ENCODE results near the gene ARFGAP1. TPM values are rescaled to one million over a fixed set of nuclear protein-coding genes. Genes with fewer than 3 reads are reported as not detected.

Gene ARFGAP1
- total and polyA plus RNA-seq, 2 of the 8 experiments (the other 6 are each of a cell fraction or from before 2014, with no cell fraction given) = 93.7 to 100 TPM

DNA sequence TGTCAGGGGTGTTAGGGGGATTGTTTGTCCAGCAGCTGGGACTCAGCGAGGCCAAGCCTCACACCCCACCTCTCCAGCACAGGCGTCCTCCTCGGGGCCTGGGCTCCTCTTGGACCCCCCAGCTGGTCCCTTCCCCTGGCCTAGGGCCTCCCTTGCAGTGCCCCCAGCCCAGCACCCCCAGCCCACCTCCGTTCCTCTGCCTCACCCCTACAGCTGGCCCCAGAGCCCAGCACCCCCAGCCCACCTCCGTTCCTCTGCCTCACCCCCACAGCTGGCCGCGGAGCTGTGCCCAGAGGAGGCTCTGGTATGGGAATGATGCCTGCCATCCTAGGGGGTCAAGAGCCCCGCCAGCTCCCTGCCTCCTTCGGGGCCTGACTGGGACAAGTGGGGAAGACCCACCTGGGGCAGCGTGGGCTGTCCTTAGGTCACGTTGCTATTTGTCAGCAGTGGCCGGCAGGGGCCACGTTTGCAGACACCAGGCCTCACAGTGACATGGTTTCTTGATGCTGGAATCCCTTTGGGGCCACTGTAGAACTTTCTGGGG is 12.4 kb downstream of the ARFGAP1 start:
- Histone ChIP-seq H3K14ac (ENCODE audit: insufficient read length) (no peak overlapping the region), H3K4me2 (ENCODE audit: insufficient read depth in 1 of 2, low read depth in 2 of 2, low read length in 2 of 2) (no peak overlapping the region), H3K27me3 (replicated peaks in 1 of 4; ENCODE audit: control insufficient read depth in 3 of 4, extremely low read depth in 1 of 4, insufficient read depth in 3 of 4, low read length in 3 of 4) (no peaks in the 10 kb centered on the region), H4K20me1 (replicated peaks in 1 of 2; ENCODE audit: control insufficient read depth in 1 of 2, insufficient read depth in 2 of 2, low read length in 2 of 2) (peaks cover 3 to 15% of the 10 kb centered on the region in 2 experiments), H2BK20ac (ENCODE audit: low read length) (no peak overlapping the region), H2BK12ac (ENCODE audit: low read depth, low read length) (no peak overlapping the region), H2BK15ac (ENCODE audit: low read length) (no peak overlapping the region), H3K9me3 (ENCODE audit: insufficient read depth in 2 of 2, low read depth in 1 of 2, low read length in 1 of 2) (no peaks in the 10 kb centered on the region), H2AFZ (ENCODE audit: low read length) (no peak overlapping the region), H3K79me1 (ENCODE audit: low read depth, low read length) (0 out of 2 replicates have a peak, but pooled peaks cover 2% of the 10 kb centered on the region), H3K23me2 (ENCODE audit: low read depth, low read length) (no peaks in the 10 kb centered on the region), H3K4me1 (replicated peaks in 1 of 4; ENCODE audit: control insufficient read depth in 3 of 4, insufficient read depth in 4 of 4, low read length in 3 of 4) (no peaks in the 10 kb centered on the region), H3K18ac (ENCODE audit: extremely low read depth, low read length) (no peak overlapping the region), H4K91ac (replicated peaks; ENCODE audit: insufficient read length, low read length) (no peak overlapping the region), H3K56ac (replicated peaks; ENCODE audit: insufficient read length, low read depth, low read length) (no peak overlapping the region), H3K9ac (replicated peaks in 1 of 4; ENCODE audit: extremely low read depth in 1 of 4, low read depth in 3 of 4, low read length in 3 of 4) (no peak overlapping the region), H2BK5ac (ENCODE audit: low read depth, low read length) (no peak overlapping the region), H3K36me3 (ENCODE audit: control insufficient read depth in 2 of 4, insufficient read depth in 4 of 4, low read length in 3 of 4) (peaks cover 0 to 41% (median 14%) of the 10 kb centered on the region in 4 experiments; a peak in 7 of 8 replicates), H3K4ac (replicated peaks; ENCODE audit: insufficient read length, low read depth, low read length) (no peak overlapping the region), H2BK120ac (replicated peaks; ENCODE audit: low read depth, low read length) (no peak overlapping the region), H3K79me2 (ENCODE audit: control insufficient read depth in 1 of 2, insufficient read depth in 2 of 2, low read length in 2 of 2) (no peaks in the 10 kb centered on the region), H3K23ac (ENCODE audit: insufficient read length) (no peak overlapping the region), H3K4me3 (ENCODE audit: extremely low read depth in 1 of 4, insufficient read depth in 2 of 4, low read depth in 3 of 4, low read length in 4 of 4) (no peak overlapping the region), H3K27ac (ENCODE audit: low read depth, low read length) (no peak overlapping the region), H4K8ac (ENCODE audit: extremely low read depth, insufficient read depth, low read length) (no peak overlapping the region), H2AK5ac (ENCODE audit: low read depth, low read length) (no peak overlapping the region), H4K5ac (ENCODE audit: insufficient read length, low read depth, low read length) (no peak overlapping the region)
- 83% methylated on average over 7 of the region's 13 CpGs; no CpG with 5 or more reads in 1 of the 2 experiments for WGBS, 2 experiments (ENCODE audit: extremely low coverage in 1 of 2, insufficient coverage in 1 of 2, insufficient read length in 1 of 2, insufficient replicate concordance in 2 of 2, low coverage in 1 of 2, low lambda C conversion rate in 2 of 2, missing lambda C conversion rate in 1 of 2)
- ChIA-PET CTCF (ENCODE audit: partially characterized antibody) (interaction anchor here (1.0 to 9.6 kb wide), 5 partner anchors 43 to 69 kb away, joined by 3 to 82 read pairs (median 3); partner anchors contain the start of gene YTHDF1), POLR2A (ENCODE audit: partially characterized antibody) (interaction anchor here (0.9 to 1.6 kb wide), 3 partner anchors 9 to 64 kb away, joined by 3 to 4 read pairs (median 3); no protein-coding TSS in a partner anchor)
- DNase-seq (ENCODE audit: low read depth in 1 of 2, low spot score in 2 of 2) (no peak), FAIRE-seq (no peak)
- TF ChIP-seq MAFK (IDR thresholded peaks at IDR 0.05; ENCODE audit: low read depth, low read length) (no peak), CTBP2 (IDR thresholded peaks at IDR 0.05; ENCODE audit: borderline replicate concordance, insufficient read depth, insufficient read length, low read length) (no peak), SP1 (IDR thresholded peaks at IDR 0.05; ENCODE audit: low read depth, low read length) (no peak), RAD21 (IDR thresholded peaks at IDR 0.05 in 1 of 2, conservative IDR thresholded peaks at IDR 0.05 in 1 of 2; ENCODE audit: low read depth in 2 of 2, low read length in 2 of 2) (no peak), SRF (IDR thresholded peaks at IDR 0.05; ENCODE audit: low read depth, low read length) (no peak), RXRA (IDR thresholded peaks at IDR 0.05; ENCODE audit: insufficient read depth, low read depth, low read length) (no peak), SIX5 (IDR thresholded peaks at IDR 0.05; ENCODE audit: low read depth, low read length) (no peak), KDM5A (IDR thresholded peaks at IDR 0.05; ENCODE audit: low read length) (no peak), SAP30 (IDR thresholded peaks at IDR 0.05; ENCODE audit: insufficient read depth, insufficient replicate concordance, low read length) (no peak), TBP (IDR thresholded peaks at IDR 0.05; ENCODE audit: low read depth, low read length) (no peak), SIN3A (conservative IDR thresholded peaks at IDR 0.05 in 1 of 2, IDR thresholded peaks at IDR 0.05 in 1 of 2; ENCODE audit: low read depth in 1 of 2, low read length in 2 of 2) (no peak), TEAD4 (IDR thresholded peaks at IDR 0.05; ENCODE audit: low read depth, low read length) (no peak)
- TF ChIP-seq, protein P1, sequence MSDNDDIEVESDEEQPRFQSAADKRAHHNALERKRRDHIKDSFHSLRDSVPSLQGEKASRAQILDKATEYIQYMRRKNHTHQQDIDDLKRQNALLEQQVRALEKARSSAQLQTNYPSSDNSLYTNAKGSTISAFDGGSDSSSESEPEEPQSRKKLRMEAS (IDR thresholded peaks at IDR 0.05) = no peak
